GM12865 (cell line): ENCODE data around the gene SLC39A11.

Experiments
- DNase-seq: peaks from one replicate; pipeline ENCODE4 v3.0.0; 2010; ENCODE audit warnings: low read depth
- H3K4me3 ChIP-seq: 2 replicates; pipeline ENCODE4 v1.5.1; 2011; ENCODE audit warnings: mild to moderate bottlenecking, low read depth, low read length, control low read depth
- TF ChIP-seq, protein P1 (sequence below): IDR thresholded peaks from 2 replicates; pipeline ENCODE4 v1.5.1; 2011; ENCODE audit warnings: low read length, control low read depth, low read depth, inconsistent platforms; ENCODE audit not compliant: insufficient read depth; ENCODE audit errors: missing control alignments

The SLC39A11 gene

DNA sequence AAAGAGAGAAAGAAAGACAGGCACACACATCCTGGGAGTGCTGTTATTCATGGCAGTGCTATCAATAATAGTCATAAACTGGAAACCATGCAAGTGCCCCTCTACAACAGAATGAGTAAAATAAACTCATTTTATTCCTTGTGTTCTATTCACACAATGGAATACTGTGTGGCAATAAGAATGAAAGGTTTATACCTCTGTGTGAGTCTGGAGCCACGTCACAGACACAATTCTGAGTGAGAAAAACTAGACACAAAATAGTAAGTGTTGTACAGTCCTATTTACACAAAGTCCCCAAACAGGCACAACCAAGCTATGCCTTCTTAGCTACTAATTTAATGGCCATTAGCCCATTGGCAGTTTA lies 429.7 kb downstream of the SLC39A11 start:
- no peak overlapping the region for H3K4me3 ChIP-seq
- no peak for DNase-seq
- TF ChIP-seq, protein P1, sequence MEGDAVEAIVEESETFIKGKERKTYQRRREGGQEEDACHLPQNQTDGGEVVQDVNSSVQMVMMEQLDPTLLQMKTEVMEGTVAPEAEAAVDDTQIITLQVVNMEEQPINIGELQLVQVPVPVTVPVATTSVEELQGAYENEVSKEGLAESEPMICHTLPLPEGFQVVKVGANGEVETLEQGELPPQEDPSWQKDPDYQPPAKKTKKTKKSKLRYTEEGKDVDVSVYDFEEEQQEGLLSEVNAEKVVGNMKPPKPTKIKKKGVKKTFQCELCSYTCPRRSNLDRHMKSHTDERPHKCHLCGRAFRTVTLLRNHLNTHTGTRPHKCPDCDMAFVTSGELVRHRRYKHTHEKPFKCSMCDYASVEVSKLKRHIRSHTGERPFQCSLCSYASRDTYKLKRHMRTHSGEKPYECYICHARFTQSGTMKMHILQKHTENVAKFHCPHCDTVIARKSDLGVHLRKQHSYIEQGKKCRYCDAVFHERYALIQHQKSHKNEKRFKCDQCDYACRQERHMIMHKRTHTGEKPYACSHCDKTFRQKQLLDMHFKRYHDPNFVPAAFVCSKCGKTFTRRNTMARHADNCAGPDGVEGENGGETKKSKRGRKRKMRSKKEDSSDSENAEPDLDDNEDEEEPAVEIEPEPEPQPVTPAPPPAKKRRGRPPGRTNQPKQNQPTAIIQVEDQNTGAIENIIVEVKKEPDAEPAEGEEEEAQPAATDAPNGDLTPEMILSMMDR, result no peak

DNA sequence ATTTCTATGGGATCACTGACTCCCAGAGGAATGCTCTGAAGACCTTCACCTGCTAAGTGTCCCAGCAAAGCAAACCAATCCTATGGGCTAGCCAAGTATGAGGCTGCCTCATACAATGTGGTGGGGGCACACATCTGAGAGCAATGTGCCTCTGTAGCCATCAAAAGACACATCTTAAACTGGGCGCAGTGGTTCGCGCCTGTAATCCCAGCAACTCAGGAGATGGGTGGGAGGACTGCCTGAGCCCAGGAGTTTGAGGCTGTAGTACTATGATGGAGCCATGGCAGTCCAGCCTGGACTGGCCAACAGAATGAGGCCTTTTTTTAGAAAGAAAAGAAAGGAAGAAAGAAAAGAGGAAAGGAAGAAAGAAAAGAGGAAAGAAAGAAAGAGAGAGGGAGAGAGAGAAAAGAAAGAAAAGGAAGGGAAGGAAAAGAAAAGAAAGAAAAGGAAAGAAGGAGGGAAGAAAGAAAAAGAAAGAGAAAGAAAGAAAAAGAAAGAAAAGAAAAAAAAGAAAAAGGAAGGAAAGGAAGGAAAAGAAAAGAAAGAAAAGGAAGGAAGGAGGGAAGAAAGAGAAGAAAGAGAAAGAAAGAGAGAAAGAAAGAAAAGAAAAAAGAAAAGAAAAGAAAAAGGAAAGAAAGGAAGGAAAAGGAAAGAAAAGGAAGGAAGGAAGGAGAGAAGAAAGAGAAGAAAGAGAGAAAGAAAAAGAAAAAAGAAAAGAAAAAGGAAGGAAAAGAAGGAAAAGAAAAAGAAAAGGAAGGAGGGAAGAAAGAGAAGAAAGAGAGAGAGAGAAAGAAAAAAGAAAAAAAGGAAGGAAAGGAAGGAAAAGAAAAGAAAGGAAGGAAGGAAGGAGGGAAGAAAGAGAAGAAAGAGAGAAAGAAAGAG lies 430.3 kb downstream of the SLC39A11 start:
- DNase-seq, result no peak
- TF ChIP-seq, protein P1, result no peak
- H3K4me3 ChIP-seq, result no peak overlapping the region

DNA sequence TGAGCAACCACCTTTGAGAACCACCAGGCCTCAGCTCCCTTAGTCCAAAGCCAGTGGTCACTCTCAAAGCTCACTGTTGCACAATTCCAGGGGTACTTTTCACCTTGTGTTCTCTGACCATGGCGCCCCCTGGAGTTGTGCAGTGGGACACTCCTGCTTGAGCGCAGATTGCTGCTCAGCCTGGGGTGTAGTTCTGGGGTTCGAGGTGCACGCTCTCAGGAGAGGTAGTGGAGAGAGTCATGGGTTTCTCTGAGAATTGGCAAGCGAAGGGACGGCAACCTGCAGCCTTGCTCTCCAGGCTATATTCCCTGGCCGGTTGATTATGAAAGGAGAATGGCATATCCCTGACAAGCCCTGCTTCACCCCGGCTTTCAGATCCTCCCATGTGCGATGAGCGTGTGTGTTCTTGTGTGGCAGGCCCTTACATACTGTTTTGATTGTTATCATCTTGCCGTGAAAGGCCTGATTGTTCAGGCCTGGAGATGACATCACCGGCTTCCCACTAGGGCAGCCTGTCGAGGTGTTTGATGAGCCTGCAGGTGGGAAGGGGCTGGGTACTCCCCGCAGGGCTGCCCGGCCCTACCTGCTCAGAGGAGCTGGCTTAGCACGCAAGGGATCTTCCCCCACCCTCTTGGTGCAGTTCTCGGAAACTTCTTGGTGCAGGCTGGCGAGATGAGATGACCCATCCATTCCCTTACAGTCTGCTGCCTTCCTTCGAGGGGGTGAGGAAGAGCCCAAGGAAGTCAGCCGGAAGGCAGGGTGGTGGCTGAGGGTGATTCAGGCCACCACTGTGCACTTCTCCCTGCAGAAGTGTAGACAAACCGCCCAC lies 431.2 kb downstream of the SLC39A11 start:
- H3K4me3 ChIP-seq, result no peak overlapping the region
- TF ChIP-seq, protein P1, result no peak
- no peak for DNase-seq

DNA sequence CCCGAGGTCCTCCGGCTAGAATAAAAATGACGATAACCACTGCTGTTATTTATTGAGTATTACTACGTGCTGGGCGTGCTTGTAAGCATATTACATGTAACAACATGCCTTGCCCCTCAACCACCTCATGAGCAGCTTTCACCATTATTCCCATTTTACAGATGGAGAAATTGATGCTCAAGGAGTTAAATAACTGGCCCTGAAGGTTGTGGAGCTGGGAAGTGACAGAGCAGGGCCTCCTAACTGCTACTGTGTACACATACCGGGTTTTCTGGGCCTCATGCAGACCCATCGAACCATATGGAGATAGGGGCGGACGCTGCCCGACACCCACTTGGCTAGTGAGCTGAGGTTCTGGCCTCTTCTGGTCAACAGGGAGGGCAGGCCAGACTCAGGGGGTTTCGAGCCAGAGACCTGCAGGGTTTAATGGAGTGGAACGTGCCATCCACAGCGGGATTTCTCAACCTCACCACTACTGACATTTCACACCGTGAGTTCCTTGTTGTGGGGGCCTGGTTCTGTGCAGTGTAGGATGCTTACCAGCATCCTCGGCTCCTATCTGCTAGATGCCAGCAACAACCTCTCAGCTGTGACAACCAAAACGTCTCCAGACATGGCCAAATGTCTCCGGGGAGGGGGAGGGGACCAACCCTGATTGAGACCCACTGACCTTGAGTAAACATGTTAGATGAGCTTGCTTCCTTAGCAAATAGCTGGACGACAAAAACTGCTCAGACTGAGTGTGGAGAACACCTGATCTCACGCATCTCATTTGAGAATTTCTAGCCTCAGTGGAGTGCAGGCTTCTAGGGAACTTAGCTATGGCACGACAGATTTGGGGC lies 432.0 kb downstream of the SLC39A11 start:
- no peak for DNase-seq

DNA sequence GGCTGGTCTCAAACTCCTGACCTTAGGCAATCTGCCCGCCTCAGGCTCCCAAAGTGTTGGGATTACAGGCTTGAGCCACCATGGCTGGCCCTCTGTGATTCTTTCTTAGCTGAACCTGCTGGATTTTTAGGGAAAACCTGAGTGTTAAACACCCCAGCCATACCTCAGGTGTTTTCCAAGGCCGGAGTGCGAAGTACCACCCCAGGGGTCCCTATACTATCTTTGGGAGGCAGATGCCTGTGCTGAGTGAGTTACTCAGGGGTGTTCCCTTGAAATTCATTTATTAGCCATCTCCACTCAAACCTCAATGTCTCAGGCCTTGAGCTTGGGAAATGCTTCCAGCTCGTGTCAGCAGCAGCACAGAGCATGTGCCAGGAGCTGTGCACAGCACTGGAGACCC lies 432.7 kb downstream of the SLC39A11 start:
- no peak overlapping the region for H3K4me3 ChIP-seq
- TF ChIP-seq, protein P1, result no peak
- DNase-seq, result no peak

More for the DNA sequence above, 432.0 kb downstream of the SLC39A11 start:
- no peak overlapping the region for H3K4me3 ChIP-seq
- TF ChIP-seq, protein P1, result no peak

DNA sequence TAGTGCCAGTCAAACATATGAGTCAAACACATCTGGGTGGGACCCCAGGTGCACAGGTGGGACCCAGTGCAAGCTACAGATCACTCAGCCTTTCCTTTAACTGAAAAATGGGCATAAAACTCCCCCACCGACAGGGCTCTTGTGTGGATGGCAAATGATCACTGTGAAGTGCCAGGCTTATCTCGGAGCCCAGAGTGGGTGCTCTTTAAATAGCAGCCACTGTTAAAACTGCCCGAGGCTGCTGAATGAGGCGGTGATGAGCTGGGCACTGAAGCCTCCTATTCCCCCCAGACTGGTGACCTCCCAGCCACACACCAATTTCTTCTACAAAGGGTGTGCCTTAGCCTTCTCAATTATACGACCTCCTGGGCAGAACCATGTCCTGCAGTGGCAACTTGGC lies 433.8 kb downstream of the SLC39A11 start:
- TF ChIP-seq, protein P1, result no peak
- H3K4me3 ChIP-seq, result no peak overlapping the region
- DNase-seq, result no peak
